ENCODE data around the gene ITGB3BP.

The ITGB3BP gene

DNA sequence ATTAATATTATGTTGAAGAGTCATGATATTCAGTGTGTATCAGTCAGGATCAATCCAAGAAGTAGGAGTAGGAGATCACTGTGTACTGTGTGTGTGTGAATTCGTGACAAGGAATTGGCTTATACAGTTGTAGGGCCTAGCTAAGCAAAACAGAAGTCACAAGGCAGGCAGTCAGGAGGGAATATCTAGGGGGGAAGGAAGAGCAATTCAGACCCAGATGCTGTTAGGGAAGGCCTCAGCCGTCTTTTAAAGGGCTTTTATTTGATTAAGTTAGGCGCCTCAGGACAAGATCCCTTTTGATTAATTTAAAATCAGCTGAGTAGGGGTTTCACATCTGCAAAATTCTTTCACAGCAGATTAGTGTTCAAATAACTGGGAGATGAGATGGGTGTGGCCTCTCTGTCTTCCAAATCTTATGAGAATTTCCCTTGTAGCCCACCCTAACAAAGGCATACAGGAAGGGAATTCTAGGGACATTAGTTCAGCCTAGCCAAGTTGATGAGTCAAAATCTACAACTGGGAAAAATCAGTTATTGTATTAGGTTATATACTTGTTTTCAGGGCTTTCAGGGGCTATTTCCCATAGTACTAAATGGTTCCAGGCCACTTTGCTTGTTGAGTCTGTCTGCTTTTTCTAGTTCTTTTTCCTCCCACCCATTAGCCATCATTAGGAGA is 108.2 kb downstream of the ITGB3BP start:
- H3K27me3 ChIP-seq (ENCODE audit: insufficient read depth, low read length), result no peaks in the 10 kb centered on the region
- no peaks in the 10 kb centered on the region for H3K9me3 ChIP-seq (ENCODE audit: insufficient read depth, low read depth, low read length)
- no peak overlapping the region for H3K9ac ChIP-seq (ENCODE audit: low read depth, low read length)
- no peaks in the 10 kb centered on the region for H3K4me1 ChIP-seq (ENCODE audit: insufficient read depth, low read length)
- H3K4me3 ChIP-seq (ENCODE audit: low read length), result no peak overlapping the region
- peaks cover 10% of the 10 kb centered on the region; the same call in 1 of the 2 replicates for H3K36me3 ChIP-seq (ENCODE audit: insufficient read depth, low read depth, low read length)
- no peak overlapping the region for H3K27ac ChIP-seq (ENCODE audit: low read length)

DNA sequence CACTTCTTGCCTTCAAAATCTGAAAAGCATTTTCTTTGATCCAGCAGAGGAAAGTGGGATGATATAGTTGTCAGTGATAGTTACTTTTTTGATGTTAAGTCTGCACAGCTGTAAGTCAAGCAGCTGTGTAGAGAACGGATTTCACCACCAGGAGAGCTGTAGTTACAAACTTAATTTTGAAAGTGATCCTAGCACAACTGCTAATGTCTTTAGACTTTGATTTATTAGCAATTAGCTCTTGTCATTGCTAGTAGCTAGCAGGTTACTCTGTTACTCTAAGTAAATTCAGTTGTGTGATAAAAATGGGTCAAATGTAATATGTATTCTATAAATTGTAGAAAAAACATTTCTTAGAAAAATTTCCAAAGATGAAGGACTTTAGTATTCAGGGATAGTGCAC is 109.6 kb downstream of the ITGB3BP start:
- Histone ChIP-seq H3K4me1 (ENCODE audit: insufficient read depth, low read length) (no peaks in the 10 kb centered on the region), H3K36me3 (ENCODE audit: insufficient read depth, low read depth, low read length) (peaks cover 10% of the 10 kb centered on the region; the same call in 1 of the 2 replicates), H3K4me3 (ENCODE audit: low read length) (no peak overlapping the region), H3K9ac (ENCODE audit: low read depth, low read length) (no peak overlapping the region), H3K27ac (ENCODE audit: low read length) (no peak overlapping the region), H3K27me3 (ENCODE audit: insufficient read depth, low read length) (no peaks in the 10 kb centered on the region), H3K9me3 (ENCODE audit: insufficient read depth, low read depth, low read length) (no peaks in the 10 kb centered on the region)

DNA sequence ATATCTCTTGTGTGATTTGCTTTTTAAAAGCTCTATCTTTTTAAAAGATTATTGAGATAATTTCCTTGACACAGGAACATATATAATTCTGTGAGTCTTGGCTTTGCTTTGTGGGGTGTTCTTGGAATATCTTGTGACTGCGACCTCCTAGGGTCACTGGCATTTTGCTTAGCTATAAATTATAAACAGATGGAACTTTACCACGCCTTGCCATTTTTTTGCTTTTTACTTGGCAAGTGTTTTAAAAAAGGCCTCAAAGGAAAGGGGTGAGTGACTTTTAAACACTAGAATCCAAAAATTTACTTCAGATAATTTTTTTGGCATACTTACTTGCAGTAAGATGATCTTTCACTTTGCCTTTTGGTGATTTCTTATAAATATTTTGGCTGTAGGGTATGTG is 112.0 kb downstream of the ITGB3BP start:
- Histone ChIP-seq H3K4me3 (ENCODE audit: low read length) (no peak overlapping the region), H3K27ac (ENCODE audit: low read length) (no peak overlapping the region), H3K9me3 (ENCODE audit: insufficient read depth, low read depth, low read length) (no peaks in the 10 kb centered on the region), H3K27me3 (ENCODE audit: insufficient read depth, low read length) (no peaks in the 10 kb centered on the region), H3K36me3 (ENCODE audit: insufficient read depth, low read depth, low read length) (peaks cover 10% of the 10 kb centered on the region; the same call in 1 of the 2 replicates), H3K4me1 (ENCODE audit: insufficient read depth, low read length) (no peaks in the 10 kb centered on the region), H3K9ac (ENCODE audit: low read depth, low read length) (no peak overlapping the region)

DNA sequence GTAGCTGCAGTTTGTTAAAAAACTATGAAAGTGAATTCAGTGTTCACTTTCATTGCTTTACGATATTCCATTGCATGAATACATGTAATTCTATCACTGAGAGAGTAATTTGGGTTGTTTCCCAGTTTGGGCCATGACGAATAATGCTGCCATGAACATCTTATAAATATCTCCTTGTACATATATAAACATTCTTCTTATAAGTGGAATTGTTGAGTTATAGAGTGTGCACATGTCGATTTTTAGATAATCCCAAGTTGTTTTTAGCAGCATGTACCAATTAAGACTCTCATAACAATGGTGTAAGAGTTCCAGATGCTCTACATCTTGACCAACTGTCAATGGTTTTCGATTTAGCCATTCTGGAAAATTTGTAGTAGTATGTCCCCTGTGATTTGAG is 114.7 kb downstream of the ITGB3BP start:
- Histone ChIP-seq H3K27me3 (ENCODE audit: insufficient read depth, low read length) (no peaks in the 10 kb centered on the region), H3K9ac (ENCODE audit: low read depth, low read length) (no peak overlapping the region), H3K4me1 (ENCODE audit: insufficient read depth, low read length) (no peaks in the 10 kb centered on the region), H3K4me3 (ENCODE audit: low read length) (no peak overlapping the region), H3K9me3 (ENCODE audit: insufficient read depth, low read depth, low read length) (no peaks in the 10 kb centered on the region), H3K27ac (ENCODE audit: low read length) (no peak overlapping the region), H3K36me3 (ENCODE audit: insufficient read depth, low read depth, low read length) (no peaks in the 10 kb centered on the region)

DNA sequence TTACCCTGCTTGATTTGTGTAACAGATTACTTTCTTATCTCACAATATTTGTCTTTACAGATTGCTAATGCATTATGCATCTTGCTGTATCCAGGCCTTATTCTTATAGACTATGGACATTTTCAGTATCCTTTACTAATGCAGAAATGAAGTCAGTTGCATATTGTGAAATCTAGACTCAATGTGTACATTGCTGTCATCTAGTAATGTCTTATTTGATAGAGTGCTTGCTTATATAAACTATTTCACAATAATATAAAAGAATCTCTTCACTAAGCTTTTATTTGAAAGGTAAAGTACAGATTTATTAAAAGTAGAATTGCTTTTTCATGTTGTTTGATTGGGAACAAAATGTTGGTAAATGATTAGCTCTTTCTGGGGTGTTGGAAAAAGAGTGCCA is 116.0 kb downstream of the ITGB3BP start:
- Histone ChIP-seq H3K4me3 (ENCODE audit: low read length) (no peak overlapping the region), H3K36me3 (ENCODE audit: insufficient read depth, low read depth, low read length) (no peaks in the 10 kb centered on the region), H3K27me3 (ENCODE audit: insufficient read depth, low read length) (no peaks in the 10 kb centered on the region), H3K9me3 (ENCODE audit: insufficient read depth, low read depth, low read length) (no peaks in the 10 kb centered on the region), H3K27ac (ENCODE audit: low read length) (no peak overlapping the region), H3K4me1 (ENCODE audit: insufficient read depth, low read length) (no peaks in the 10 kb centered on the region), H3K9ac (ENCODE audit: low read depth, low read length) (no peak overlapping the region)

DNA sequence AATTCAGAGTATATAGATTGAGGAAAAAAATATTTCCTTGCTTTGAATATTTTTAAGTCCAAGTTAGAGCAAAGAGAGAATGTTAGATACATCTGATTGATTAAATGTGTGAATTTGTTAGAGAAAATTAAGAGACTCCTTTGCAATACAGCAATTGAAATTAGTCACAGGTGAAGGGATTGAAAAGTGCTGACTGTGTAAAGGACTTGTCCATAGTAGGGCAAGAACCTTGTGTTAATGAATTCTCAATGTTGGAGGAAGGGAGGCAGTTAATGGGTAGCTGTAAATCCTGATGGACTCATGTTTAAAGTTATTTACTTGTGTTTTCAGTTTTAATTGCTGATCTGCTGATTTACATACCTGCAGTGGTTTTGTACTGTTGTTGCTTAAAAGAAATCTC is 117.0 kb downstream of the ITGB3BP start:
- Histone ChIP-seq H3K4me3 (ENCODE audit: low read length) (no peak overlapping the region), H3K27ac (ENCODE audit: low read length) (no peak overlapping the region), H3K9ac (ENCODE audit: low read depth, low read length) (no peak overlapping the region), H3K27me3 (ENCODE audit: insufficient read depth, low read length) (no peaks in the 10 kb centered on the region), H3K9me3 (ENCODE audit: insufficient read depth, low read depth, low read length) (no peaks in the 10 kb centered on the region), H3K4me1 (ENCODE audit: insufficient read depth, low read length) (no peaks in the 10 kb centered on the region), H3K36me3 (ENCODE audit: insufficient read depth, low read depth, low read length) (no peaks in the 10 kb centered on the region)

DNA sequence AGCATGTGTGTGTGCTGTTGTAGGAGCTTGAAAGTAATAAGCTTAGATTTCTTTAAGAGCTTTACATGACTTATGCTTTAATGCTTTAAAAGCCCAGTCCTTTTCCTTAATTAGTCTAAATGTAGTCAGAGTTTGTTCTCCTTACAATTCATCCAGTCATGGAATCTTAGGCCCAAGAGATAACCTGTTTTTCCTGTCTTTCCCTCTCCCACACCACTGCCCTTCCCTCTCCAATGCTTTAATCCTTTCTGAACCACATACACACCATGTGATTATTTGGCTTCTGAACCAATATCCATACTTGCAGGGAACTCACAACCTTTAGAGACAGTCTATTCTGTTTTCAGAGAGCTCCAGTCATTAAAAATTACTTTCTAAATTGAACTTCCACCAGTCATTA is 118.0 kb downstream of the ITGB3BP start:
- Histone ChIP-seq H3K36me3 (ENCODE audit: insufficient read depth, low read depth, low read length) (no peaks in the 10 kb centered on the region), H3K9ac (ENCODE audit: low read depth, low read length) (no peak overlapping the region), H3K4me3 (ENCODE audit: low read length) (no peak overlapping the region), H3K27ac (ENCODE audit: low read length) (no peak overlapping the region), H3K9me3 (ENCODE audit: insufficient read depth, low read depth, low read length) (no peaks in the 10 kb centered on the region), H3K4me1 (ENCODE audit: insufficient read depth, low read length) (no peaks in the 10 kb centered on the region), H3K27me3 (ENCODE audit: insufficient read depth, low read length) (no peaks in the 10 kb centered on the region)

DNA sequence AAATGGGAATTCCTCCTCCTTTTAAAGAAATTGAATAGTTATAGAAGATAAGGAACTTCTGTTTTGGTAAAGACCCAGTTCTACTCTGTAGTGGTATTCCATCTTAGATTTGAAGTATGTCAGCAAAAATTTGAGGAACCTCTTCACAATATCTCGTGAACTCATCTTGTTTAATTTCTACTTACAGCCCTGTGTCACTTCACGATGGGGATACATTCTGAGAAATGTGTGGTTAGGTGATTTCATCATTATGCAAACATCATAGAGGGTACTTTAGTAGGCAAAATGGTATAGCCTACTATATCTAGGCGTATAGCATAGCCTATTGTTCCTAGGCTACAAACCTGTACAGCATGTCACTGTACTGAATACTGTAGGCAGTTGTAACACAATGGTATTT is 119.6 kb downstream of the ITGB3BP start:
- H3K4me3 ChIP-seq (ENCODE audit: low read length), result no peak overlapping the region
- H3K9me3 ChIP-seq (ENCODE audit: insufficient read depth, low read depth, low read length), result no peaks in the 10 kb centered on the region
- H3K4me1 ChIP-seq (ENCODE audit: insufficient read depth, low read length), result no peaks in the 10 kb centered on the region
- no peak overlapping the region for H3K9ac ChIP-seq (ENCODE audit: low read depth, low read length)
- no peaks in the 10 kb centered on the region for H3K27me3 ChIP-seq (ENCODE audit: insufficient read depth, low read length)
- H3K36me3 ChIP-seq (ENCODE audit: insufficient read depth, low read depth, low read length), result no peaks in the 10 kb centered on the region
- H3K27ac ChIP-seq (ENCODE audit: low read length), result no peak overlapping the region

DNA sequence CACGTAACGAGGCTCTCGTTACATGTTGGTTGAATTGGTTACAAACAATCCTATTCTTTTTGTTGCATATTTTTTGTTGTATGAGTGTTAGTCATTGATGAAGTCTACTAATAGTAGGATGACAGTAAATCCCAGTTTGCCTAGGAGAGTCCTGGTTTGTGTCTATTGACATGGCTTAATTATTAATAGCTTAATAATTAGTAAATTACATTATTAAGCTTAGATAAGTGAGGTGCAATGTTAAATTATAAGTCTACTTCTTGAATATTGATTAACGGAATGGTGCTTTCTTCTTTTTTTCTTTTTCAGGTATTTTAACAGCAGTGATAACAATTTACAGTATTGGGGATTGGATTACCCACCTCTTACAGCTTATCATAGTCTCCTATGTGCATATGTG is 121.1 kb downstream of the ITGB3BP start:
- Histone ChIP-seq H3K27ac (ENCODE audit: low read length) (no peak overlapping the region), H3K36me3 (ENCODE audit: insufficient read depth, low read depth, low read length) (0 out of 2 replicates have a peak, but pooled peaks cover 7% of the 10 kb centered on the region), H3K4me1 (ENCODE audit: insufficient read depth, low read length) (no peaks in the 10 kb centered on the region), H3K4me3 (ENCODE audit: low read length) (no peak overlapping the region), H3K9ac (ENCODE audit: low read depth, low read length) (no peak overlapping the region), H3K9me3 (ENCODE audit: insufficient read depth, low read depth, low read length) (no peaks in the 10 kb centered on the region), H3K27me3 (ENCODE audit: insufficient read depth, low read length) (no peaks in the 10 kb centered on the region)
